GM21528 (cell line): Measurements from ENCODE around the gene TMEM273.

ENCODE experiments used
- ATAC-seq: cut with Tn5 transposase; IDR thresholded peaks from one replicate; pipeline ENCODE4 v1.9.1; 2021; ENCODE audit warnings: mild to moderate bottlenecking, moderate library complexity; ENCODE audit not compliant: unreplicated experiment, low FRiP score

TMEM273 gene

GRCh38 chr10:49105076-49105475 is 83.1 kb downstream of the TMEM273 start:
- ATAC-seq = no peak
